Measurements from ENCODE around the gene C2.
"Not testable (repeated sequence)": the region's sequence is repeated elsewhere in the genome, so short reads cannot be mapped to it uniquely, and the experiment has no call there.

Gene C2

DNA sequence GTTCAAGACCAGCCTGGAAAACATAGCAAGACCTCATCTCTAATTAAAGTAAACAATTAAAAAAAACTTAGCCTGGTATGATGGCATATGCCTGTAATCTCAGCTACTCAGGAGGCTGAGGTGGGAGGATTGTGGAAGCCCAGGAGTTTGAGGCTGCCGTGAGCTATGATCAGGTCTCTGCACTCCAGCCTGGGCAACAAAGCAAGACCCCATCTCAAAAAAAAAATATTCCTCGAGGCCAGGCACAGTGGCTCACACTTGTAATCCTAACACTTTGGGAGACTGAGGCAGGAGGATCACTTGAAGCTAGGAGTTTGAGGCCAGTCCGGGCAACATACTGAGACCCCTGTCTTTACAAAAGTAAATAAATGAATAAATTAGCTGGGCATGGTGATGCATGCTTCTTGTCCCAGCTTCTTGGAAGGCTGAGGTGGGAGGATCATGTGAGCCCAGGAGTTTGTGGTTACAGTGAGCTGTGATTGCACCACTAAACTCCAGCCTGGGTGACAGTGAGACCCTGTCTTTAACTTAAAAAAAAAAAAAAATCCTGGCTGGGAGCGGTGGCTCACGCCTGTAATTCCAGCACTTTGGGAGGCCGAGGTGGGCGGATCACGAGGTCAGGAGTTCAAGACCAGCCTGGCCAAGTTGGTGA lies 9.3 kb upstream of the C2 start:
- no peak for DNase-seq (ENCODE audit: low read depth, low spot score)
- H3K4me3 ChIP-seq (ENCODE audit: low read length) = no peak overlapping the region

DNA sequence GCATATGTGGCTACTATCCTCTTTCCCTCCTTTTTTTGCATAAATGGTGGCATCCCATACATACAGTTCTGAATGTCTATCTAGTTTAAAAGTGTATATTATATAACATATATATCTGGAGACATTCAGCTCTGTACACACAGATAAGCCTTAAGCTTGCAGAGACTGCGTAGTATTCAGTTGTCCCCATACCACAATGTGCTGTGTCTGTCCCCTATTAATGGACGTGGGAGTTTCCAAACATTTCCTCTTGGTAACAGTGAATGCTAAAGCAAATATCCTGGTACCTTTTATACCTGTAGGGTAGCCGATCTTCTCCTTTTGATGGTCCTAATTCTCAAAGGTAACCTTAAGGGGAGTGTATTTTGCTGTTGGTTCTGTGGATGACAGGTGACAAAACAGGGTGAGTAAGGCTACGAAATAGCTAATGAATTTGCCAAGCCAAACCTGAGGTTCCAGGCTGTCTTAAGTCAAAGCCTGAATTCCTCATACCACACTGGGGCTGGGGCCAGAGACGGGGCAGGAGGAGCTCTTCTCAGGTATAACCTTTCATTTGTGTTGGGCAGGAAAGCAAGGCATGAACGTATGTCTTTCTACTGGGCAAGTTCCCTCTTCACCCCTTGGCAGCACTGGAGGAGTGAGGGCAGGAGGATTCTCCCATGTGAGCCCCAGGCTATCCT lies 7.8 kb upstream of the C2 start:
- no peak overlapping the region for H3K4me3 ChIP-seq (ENCODE audit: low read length)
- no peak for DNase-seq (ENCODE audit: low read depth, low spot score)

DNA sequence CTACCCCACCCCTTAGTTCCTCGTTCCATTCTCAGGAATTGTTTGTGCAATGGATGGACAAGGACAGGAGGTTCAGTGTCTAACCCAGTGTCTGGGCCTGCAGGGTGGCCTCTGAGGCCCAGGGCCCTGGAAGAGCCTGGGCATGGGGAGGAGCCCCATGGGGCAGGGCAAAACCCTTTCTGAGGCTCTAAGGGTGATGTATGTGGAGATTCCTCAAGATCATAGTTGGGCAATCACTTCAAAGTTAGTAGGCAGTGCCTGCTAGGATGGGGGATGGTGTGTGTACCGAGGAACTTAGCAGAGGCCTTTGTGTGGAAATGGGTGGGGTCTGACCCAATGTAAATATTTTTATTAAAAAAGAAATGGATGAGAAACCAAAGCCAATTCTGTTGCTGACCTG lies 6.7 kb upstream of the C2 start:
- DNase-seq (ENCODE audit: low read depth, low spot score) = no peak
- no peak overlapping the region for H3K4me3 ChIP-seq (ENCODE audit: low read length)

DNA sequence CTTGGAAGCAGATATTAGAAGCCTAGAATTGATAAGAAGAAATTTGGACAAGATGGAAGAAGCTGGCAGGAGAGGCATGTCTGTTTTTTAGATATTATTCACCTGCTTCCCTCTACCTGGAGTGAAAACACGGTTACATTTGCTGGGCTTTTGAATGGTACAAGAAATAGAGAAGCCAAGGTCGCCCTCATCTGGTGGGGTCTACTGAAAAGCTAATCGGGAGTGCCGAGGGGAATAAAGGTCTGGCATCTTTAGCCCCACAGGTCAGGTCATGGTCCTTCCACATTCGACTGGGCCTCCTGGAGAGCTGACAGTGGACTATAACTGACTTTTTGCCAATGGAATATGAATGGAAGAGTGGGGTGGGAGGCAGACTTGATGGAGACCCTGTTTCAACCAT lies 4.6 kb upstream of the C2 start:
- no peak for DNase-seq (ENCODE audit: low read depth, low spot score)
- H3K4me3 ChIP-seq (ENCODE audit: low read length) = no peak overlapping the region

DNA sequence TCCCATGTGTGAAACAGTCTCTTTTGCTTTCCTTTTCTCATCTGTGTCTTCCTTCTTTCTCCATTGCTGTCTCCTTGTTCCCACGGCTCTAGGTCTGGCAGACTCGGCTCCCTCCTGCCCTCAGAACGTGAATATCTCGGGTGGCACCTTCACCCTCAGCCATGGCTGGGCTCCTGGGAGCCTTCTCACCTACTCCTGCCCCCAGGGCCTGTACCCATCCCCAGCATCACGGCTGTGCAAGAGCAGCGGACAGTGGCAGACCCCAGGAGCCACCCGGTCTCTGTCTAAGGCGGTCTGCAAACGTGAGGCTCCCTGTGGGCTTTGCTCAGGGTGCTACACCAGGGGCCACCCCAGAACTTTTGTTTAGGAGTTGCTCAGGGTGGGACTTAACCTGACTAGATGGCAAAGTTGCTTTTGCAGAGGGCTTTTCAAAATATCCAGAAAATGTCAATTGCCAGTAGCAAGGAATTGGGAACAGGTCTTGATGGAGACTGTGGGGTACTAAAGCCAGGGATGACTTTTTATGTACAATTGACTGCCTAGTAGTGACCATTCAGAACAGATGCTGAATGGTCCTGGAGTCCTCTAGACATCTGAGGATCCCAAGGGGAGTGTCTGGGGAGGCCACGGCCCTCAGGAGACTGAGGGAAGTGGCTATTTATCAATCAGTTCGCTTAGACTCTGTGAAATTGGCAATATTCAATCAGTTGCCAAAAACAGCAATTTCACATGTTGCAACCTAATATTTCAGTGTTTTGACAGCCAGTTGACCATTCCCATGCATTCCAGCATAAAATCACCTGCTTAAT lies 550 bp downstream of the C2 start:
- DNase-seq (ENCODE audit: low read depth, low spot score) = no peak
- H3K4me3 ChIP-seq (ENCODE audit: low read length) = no peak overlapping the region

- no peak for DNase-seq (ENCODE audit: low read depth, low spot score)
- H3K4me3 ChIP-seq (ENCODE audit: low read length) = no peak overlapping the region
Measured at GRCh38 chr6:31928672-31928939, 1.1 kb downstream of the C2 start.

DNA sequence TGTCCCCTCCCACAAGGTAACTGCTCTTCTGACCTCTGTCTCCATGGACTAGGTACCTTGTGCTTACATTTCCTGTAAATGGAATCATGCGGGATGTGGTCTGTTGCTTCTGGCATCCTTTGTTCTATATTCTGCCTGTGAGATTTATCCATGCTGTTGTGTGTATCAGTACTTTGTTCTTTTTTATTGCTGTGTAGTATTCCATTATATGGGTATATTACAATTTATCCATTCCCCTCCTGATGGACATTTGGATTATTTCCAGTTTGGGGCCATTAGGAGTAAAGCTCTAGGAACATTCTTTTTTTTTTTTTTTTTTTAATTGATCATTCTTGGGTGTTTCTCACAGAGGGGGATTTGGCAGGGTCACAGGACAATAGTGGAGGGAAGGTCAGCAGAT lies 3.4 kb downstream of the C2 start:
- H3K4me3 ChIP-seq (ENCODE audit: low read length) = no peak overlapping the region

DNA sequence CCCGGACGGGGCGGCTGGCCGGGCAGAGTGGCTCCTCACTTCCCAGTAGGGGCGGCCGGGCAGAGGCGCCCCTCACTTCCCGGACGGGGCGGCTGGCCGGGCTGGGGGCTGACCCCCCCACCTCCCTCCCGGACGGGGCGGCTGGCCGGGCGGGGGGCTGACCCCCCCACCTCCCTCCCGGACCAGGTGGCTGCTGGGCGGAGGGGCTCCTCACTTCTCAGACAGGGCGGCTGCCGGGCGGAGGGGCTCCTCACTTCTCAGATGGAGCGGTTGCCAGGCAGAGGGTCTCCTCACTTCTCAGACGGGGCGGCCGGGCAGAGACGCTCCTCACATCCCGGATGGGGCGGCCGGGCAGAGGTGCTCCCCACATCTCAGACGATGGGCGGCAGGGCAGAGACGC lies 4.6 kb downstream of the C2 start:
- DNase-seq (ENCODE audit: low read depth, low spot score); H3K4me3 ChIP-seq (ENCODE audit: low read length): not testable (repeated sequence)

More for the DNA sequence above, 3.4 kb downstream of the C2 start:
- DNase-seq (ENCODE audit: low read depth, low spot score) = no peak

DNA sequence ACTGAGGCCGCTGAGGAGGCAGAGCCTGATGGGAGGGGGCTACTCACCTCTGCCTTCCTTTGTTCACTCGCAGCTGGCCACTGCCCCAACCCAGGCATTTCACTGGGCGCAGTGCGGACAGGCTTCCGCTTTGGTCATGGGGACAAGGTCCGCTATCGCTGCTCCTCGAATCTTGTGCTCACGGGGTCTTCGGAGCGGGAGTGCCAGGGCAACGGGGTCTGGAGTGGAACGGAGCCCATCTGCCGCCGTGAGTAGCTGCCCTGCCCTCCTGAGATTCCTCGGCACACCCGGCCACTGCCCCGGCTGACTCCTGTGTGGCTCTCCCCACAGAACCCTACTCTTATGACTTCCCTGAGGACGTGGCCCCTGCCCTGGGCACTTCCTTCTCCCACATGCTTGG lies 6.0 kb downstream of the C2 start:
- DNase-seq (ENCODE audit: low read depth, low spot score) = no peak
- no peak overlapping the region for H3K4me3 ChIP-seq (ENCODE audit: low read length)

DNA sequence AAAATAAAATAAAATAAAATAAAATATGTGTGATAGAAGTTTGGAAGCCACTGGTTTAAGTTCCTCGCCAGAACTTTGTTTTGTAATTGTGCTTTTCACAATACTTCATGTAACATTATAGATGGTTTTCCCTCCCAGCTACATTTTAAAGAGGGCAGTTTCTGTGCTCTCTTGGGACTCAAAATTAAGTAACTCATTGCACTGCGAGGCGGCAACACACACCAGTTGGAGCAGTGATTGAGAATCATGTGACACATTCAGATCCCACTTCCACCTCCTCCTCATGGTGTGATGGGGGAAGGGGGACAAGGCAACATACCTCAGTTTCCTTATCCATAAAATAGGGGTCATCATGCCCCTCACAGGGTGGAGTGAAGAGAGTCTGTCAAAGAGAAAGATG lies 7.5 kb downstream of the C2 start:
- no peak for DNase-seq (ENCODE audit: low read depth, low spot score)
- no peak overlapping the region for H3K4me3 ChIP-seq (ENCODE audit: low read length)

- H3K4me3 ChIP-seq (ENCODE audit: low read length) = no peak overlapping the region
- DNase-seq (ENCODE audit: low read depth, low spot score) = no peak
Measured at GRCh38 chr6:31935823-31936222, 8.3 kb downstream of the C2 start.

DNA sequence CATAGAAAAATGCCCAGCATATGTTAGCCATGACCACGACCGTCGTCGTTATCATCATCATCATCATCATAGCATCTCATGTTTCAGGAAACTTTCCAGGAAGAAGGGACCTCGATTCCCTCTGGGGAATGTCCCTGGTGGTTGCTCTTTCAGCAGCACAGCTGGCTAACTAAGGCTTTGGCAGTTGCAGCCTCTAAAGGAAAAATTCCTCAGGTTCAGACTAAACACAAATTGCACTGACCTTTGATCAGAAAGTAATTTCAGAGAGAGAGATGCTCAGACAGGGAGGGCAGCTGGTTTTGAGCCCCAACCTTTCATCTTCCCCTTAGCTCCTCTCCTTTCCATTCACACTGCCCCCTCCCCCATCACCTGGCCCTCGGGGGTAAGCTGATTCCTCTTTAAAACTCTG lies 12.7 kb downstream of the C2 start:
- DNase-seq (ENCODE audit: low read depth, low spot score) = no peak
- no peak overlapping the region for H3K4me3 ChIP-seq (ENCODE audit: low read length)

- H3K4me3 ChIP-seq (ENCODE audit: low read length) = no peak overlapping the region
- no peak for DNase-seq (ENCODE audit: low read depth, low spot score)
Measured at GRCh38 chr6:31943742-31944141, 16.2 kb downstream of the C2 start.

GRCh38 chr6:31945154-31945506 lies 17.6 kb downstream of the C2 start:
- DNase-seq (ENCODE audit: low read depth, low spot score) = no peak
- no peak overlapping the region for H3K4me3 ChIP-seq (ENCODE audit: low read length)

GRCh38 chr6:31945507-31946369 lies 18.2 kb downstream of the C2 start, which contains the start of gene CFB:
Gene CFB, plus strand, starts transcription at chr6:31946095. Its CDS starts 127 bp downstream, at chr6:31946222.
- DNase-seq (ENCODE audit: low read depth, low spot score) = no peak
- no peak within 1 kb of the TSS for H3K4me3 ChIP-seq (ENCODE audit: low read length)

- DNase-seq (ENCODE audit: low read depth, low spot score) = no peak
Measured at GRCh38 chr6:31946370-31946885, 18.9 kb downstream of the C2 start.

DNA sequence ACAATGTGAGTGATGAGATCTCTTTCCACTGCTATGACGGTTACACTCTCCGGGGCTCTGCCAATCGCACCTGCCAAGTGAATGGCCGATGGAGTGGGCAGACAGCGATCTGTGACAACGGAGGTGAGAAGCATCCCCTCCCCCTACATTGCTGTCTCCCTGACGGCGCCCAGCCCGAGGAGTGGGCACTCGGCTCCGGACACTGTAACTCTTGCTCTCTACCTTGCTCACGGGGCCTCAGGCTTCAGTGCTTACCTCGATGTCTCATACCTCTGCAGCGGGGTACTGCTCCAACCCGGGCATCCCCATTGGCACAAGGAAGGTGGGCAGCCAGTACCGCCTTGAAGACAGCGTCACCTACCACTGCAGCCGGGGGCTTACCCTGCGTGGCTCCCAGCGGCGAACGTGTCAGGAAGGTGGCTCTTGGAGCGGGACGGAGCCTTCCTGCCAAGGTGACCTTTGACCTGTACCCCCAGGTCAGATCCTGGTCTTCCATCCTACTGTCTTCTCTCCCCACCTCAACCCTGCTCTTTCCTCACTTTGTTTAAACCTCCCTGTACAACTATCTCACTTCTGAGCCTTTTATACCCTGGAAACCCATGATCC lies 19.7 kb downstream of the C2 start:
- DNase-seq (ENCODE audit: low read depth, low spot score) = no peak
- H3K4me3 ChIP-seq (ENCODE audit: low read length) = no peak overlapping the region

More at GRCh38 chr6:31946370-31946885, 18.9 kb downstream of the C2 start:
- H3K4me3 ChIP-seq (ENCODE audit: low read length) = no peak overlapping the region

GRCh38 chr6:31947864-31948263 lies 20.3 kb downstream of the C2 start:
- no peak overlapping the region for H3K4me3 ChIP-seq (ENCODE audit: low read length)
- DNase-seq (ENCODE audit: low read depth, low spot score) = no peak

GRCh38 chr6:31948306-31948705 lies 20.8 kb downstream of the C2 start:
- H3K4me3 ChIP-seq (ENCODE audit: low read length) = no peak overlapping the region
- DNase-seq (ENCODE audit: low read depth, low spot score) = no peak

All from Jurkat, Clone E6-1 (cell line).